A673 (cell line): ENCODE results near the gene PXK.

ENCODE experiments used
- CTCF ChIP-seq: fragments of 300-800, 200-600 bp; sonication (generic); conservative IDR thresholded peaks from 2 replicates; pipeline ENCODE4 v1.5.1; 2017; ENCODE audit warnings: low read depth, mild to moderate bottlenecking, antibody characterized with exemption, low read length, moderate library complexity, mixed read lengths
- EZH2 ChIP-seq: fragments of 200-600 bp; sonication (generic); IDR thresholded peaks from 2 replicates; pipeline ENCODE4 v1.6.1; 2017; ENCODE audit warnings: borderline replicate concordance, low read depth, mild to moderate bottlenecking, mixed read lengths, antibody characterized with exemption, low read length; ENCODE audit not compliant: poor library complexity, severe bottlenecking

DNA sequence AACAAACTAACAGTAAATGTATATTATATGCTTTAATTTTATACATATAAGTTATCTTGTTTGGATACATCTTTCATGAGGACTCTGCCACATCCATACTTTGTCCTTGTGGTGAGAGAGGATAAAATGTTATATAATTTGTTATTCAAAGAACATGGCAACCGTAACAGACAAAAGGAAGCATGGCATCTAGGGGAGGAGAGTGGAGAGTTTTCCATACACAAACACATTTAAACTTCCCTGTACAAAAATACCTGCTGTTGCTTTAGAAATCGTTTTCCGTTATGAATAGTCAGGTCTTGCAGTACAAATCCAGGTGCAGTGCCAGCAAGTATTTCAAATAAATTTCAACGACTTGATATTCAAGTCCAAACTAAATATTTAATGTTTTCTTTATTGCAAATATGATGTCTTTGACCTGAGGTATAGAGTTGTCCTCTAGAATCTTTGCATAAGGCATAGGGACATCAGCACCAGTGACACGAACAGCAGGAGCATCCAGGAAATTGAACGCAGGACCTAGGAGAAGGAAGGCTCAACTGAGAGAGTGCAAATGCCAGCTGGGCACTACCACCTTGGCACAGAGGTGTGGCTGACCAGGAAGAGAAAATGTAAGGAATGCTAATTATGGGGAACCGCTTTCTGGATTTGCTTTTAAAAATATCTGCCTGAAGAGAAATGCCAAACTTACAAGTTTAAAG lies 95.1 kb downstream of the PXK start:
- TF ChIP-seq CTCF (no peak), EZH2 (no peak)
